Measurements from ENCODE around the gene ADGRF3.

- TF ChIP-seq, protein P1, sequence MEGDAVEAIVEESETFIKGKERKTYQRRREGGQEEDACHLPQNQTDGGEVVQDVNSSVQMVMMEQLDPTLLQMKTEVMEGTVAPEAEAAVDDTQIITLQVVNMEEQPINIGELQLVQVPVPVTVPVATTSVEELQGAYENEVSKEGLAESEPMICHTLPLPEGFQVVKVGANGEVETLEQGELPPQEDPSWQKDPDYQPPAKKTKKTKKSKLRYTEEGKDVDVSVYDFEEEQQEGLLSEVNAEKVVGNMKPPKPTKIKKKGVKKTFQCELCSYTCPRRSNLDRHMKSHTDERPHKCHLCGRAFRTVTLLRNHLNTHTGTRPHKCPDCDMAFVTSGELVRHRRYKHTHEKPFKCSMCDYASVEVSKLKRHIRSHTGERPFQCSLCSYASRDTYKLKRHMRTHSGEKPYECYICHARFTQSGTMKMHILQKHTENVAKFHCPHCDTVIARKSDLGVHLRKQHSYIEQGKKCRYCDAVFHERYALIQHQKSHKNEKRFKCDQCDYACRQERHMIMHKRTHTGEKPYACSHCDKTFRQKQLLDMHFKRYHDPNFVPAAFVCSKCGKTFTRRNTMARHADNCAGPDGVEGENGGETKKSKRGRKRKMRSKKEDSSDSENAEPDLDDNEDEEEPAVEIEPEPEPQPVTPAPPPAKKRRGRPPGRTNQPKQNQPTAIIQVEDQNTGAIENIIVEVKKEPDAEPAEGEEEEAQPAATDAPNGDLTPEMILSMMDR (conservative IDR thresholded peaks at IDR 0.05): no peak
- TF ChIP-seq ZFX (IDR thresholded peaks at IDR 0.05): no peak
These were observed 72.5 kb downstream of the ADGRF3 start for GRCh38 chr2:26274058-26274613.

All from C4-2B (cell line).